Measurements from ENCODE around the gene KRTAP10-5. TPM values are rescaled to one million over a fixed set of nuclear protein-coding genes. Genes with fewer than 3 reads are reported as not detected.
"Not testable (repeated sequence)": the region's sequence is repeated elsewhere in the genome, so short reads cannot be mapped to it uniquely, and the experiment has no call there.

Gene KRTAP10-5
- total and polyA plus RNA-seq, 2 experiments from 2014 or later, result not detected

- Histone ChIP-seq H3K4me3 (no peak overlapping the region), H4K20me1 (ENCODE audit: insufficient read depth) (no peaks in the 10 kb centered on the region), H2AFZ (no peak overlapping the region), H3K4me1 (ENCODE audit: insufficient read depth) (no peaks in the 10 kb centered on the region), H3K79me2 (ENCODE audit: insufficient read depth) (no peaks in the 10 kb centered on the region), H3K4me2 (ENCODE audit: unreplicated experiment) (no peak overlapping the region), H3K9me2 (ENCODE audit: insufficient read depth) (no peaks in the 10 kb centered on the region), H3F3A (ENCODE audit: insufficient read depth) (no peaks in the 10 kb centered on the region), H3K27ac (no peak overlapping the region), H3K9ac (no peak overlapping the region), H3K9me3 (ENCODE audit: low read depth) (no peaks in the 10 kb centered on the region), H3K36me3 (ENCODE audit: low read depth) (no peaks in the 10 kb centered on the region), H3K27me3 (replicated peaks; ENCODE audit: insufficient read depth) (peaks cover 20% of the 10 kb centered on the region; the same call in 1 of the 2 replicates)
- no peak for DNase-seq
- WGBS, 2 experiments (ENCODE audit: low coverage in 1 of 2, low lambda C conversion rate in 2 of 2, missing lambda C conversion rate in 2 of 2), result 31 to 48% methylated on average over 7 to 18 of the region's 21 CpGs
- no peak for TF ChIP-seq EZH2 (IDR thresholded peaks at IDR 0.05; ENCODE audit: insufficient read depth, poor library complexity, severe bottlenecking)
- in situ Hi-C loops (cut with MboI), result no loop called here
Measured at GRCh38 chr21:44602463-44602850, 22.1 kb upstream of the KRTAP10-5 start.

DNA sequence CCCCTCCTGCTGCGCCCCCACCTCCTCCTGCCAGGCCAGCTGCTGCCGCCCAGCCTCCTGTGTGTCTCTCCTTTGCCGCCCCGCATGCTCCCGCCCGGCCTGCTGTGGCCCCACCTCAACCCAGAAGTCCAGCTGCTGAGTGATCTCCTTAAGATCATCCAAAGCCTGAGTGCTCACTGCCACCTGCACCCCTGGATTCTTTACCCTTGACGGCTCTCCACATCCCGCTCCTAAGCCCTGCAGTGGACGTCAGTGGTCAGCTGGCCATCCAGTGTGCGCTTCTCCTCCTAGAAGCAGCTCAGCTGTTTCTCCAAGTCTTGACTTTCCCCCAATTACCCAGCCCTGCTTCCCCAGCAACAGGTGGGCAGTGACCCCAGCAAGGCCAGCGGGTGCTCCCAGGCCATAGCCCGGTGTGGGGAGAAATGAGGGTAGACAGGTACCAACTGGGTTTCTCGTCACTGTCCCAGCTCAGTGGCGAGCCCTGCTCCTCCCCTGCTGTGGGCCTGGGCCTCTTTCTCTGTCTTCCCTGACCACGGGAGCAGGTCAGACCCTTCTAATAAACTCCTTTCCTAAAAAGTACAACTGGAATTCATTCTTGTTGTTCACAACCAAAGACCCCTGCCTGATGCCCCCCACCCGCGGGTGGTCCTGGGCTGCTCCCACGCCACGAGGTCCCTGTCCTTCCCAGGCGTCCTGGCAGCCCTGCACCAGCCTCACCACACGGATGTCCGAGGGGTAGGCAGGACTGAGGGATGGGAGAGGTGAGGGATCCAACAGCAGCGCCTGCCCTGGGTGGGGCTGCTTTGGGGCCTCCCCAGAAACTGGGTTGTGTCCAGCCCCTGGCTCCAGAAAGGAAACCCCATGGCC is 21.4 kb upstream of the KRTAP10-5 start:
- no peak for DNase-seq
- H3K4me1 ChIP-seq (ENCODE audit: insufficient read depth), result no peaks in the 10 kb centered on the region
- H3K9ac ChIP-seq, result no peak overlapping the region
- no peaks in the 10 kb centered on the region for H3K36me3 ChIP-seq (ENCODE audit: low read depth)
- H3K79me2 ChIP-seq (ENCODE audit: insufficient read depth), result no peaks in the 10 kb centered on the region
- no peak overlapping the region for H2AFZ ChIP-seq
- no peaks in the 10 kb centered on the region for H4K20me1 ChIP-seq (ENCODE audit: insufficient read depth)
- no peaks in the 10 kb centered on the region for H3K9me3 ChIP-seq (ENCODE audit: low read depth)
- peaks cover 21% of the 10 kb centered on the region; the same call in 1 of the 2 replicates for H3K27me3 ChIP-seq (replicated peaks; ENCODE audit: insufficient read depth)
- no peak overlapping the region for H3K27ac ChIP-seq
- TF ChIP-seq EZH2phosphoT487 (IDR thresholded peaks at IDR 0.05; ENCODE audit: insufficient read depth, low read depth) (no peak), EZH2 (IDR thresholded peaks at IDR 0.05; ENCODE audit: insufficient read depth, poor library complexity, severe bottlenecking) (no peak)
- H3K4me3 ChIP-seq, result no peak overlapping the region
- no peaks in the 10 kb centered on the region for H3K9me2 ChIP-seq (ENCODE audit: insufficient read depth)
- H3F3A ChIP-seq (ENCODE audit: insufficient read depth), result no peaks in the 10 kb centered on the region
- no peak overlapping the region for H3K4me2 ChIP-seq (ENCODE audit: unreplicated experiment)
- in situ Hi-C loops (cut with MboI), result no loop called here
- 40 to 47% methylated on average over 23 of the region's 23 CpGs for WGBS, 2 experiments (ENCODE audit: low coverage in 1 of 2, low lambda C conversion rate in 2 of 2, missing lambda C conversion rate in 2 of 2)

DNA sequence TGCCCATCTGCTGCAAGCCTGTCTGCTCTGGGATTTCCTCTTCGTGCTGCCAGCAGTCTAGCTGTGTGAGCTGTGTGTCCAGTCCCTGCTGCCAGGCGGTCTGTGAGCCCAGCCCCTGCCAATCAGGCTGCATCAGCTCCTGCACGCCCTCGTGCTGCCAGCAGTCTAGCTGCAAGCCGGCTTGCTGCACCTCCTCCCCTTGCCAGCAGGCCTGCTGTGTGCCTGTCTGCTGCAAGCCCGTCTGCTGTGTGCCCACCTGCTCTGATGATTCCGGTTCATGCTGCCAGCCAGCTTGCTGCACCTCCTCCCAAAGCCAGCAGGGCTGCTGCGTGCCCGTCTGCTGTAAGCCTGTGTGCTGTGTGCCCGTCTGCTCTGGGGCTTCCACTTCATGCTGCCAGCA is 20.7 kb upstream of the KRTAP10-5 start:
- in situ Hi-C loops (cut with MboI); H3K4me1 ChIP-seq (ENCODE audit: insufficient read depth); H3K9me3 ChIP-seq (ENCODE audit: low read depth); H3K9ac ChIP-seq; H3K36me3 ChIP-seq (ENCODE audit: low read depth); DNase-seq; H3K27ac ChIP-seq; H3F3A ChIP-seq (ENCODE audit: insufficient read depth); H4K20me1 ChIP-seq (ENCODE audit: insufficient read depth); H2AFZ ChIP-seq; H3K9me2 ChIP-seq (ENCODE audit: insufficient read depth); H3K4me2 ChIP-seq (ENCODE audit: unreplicated experiment); H3K79me2 ChIP-seq (ENCODE audit: insufficient read depth); H3K4me3 ChIP-seq: not testable (repeated sequence)
- H3K27me3 ChIP-seq (replicated peaks; ENCODE audit: insufficient read depth), result peaks cover 21% of the 10 kb centered on the region; the same call in 1 of the 2 replicates
- WGBS, 2 experiments (ENCODE audit: low coverage in 1 of 2, low lambda C conversion rate in 2 of 2, missing lambda C conversion rate in 2 of 2), result 19 to 22% methylated on average over 9 to 10 of the region's 10 CpGs

- WGBS, 2 experiments (ENCODE audit: low coverage in 1 of 2, low lambda C conversion rate in 2 of 2, missing lambda C conversion rate in 2 of 2), result 41 to 45% methylated on average over 21 to 22 of the region's 23 CpGs
- DNase-seq; H3K27ac ChIP-seq; in situ Hi-C loops (cut with MboI); H3K4me1 ChIP-seq (ENCODE audit: insufficient read depth); H3K9me2 ChIP-seq (ENCODE audit: insufficient read depth); H4K20me1 ChIP-seq (ENCODE audit: insufficient read depth); H3F3A ChIP-seq (ENCODE audit: insufficient read depth); H3K9me3 ChIP-seq (ENCODE audit: low read depth); H3K9ac ChIP-seq; H3K4me2 ChIP-seq (ENCODE audit: unreplicated experiment); H3K36me3 ChIP-seq (ENCODE audit: low read depth); H3K79me2 ChIP-seq (ENCODE audit: insufficient read depth); H2AFZ ChIP-seq; H3K4me3 ChIP-seq: not testable (repeated sequence)
- peaks cover 21% of the 10 kb centered on the region for H3K27me3 ChIP-seq (replicated peaks; ENCODE audit: insufficient read depth)
Measured at GRCh38 chr21:44600118-44600978, 19.9 kb upstream of the KRTAP10-5 start, which contains the start of gene KRTAP10-7. TSS of gene KRTAP10-7 (plus strand) at chr21:44600597. CDS start at chr21:44600622, 25 bp downstream.

Measured in GM23248 (cell line).